Neural crest cell (in vitro differentiated cells): ENCODE measurements around the gene SCAPER. TPM values are rescaled to one million over a fixed set of nuclear protein-coding genes. Genes with fewer than 3 reads are reported as not detected.
A peak's percentile ranks its signal among the peaks of the same experiment; 100 is the strongest.

Experiments used
- DNase-seq: peaks from one replicate; pipeline ENCODE4 v3.0.0; 2021; ENCODE audit warnings: low read depth, mixed read lengths, low spot score
- H3K27ac Mint-ChIP-seq: one replicate; pipeline ENCODE4 v1.8.0; 2021; ENCODE audit warnings: mild to moderate bottlenecking, mixed read lengths; ENCODE audit not compliant: unreplicated experiment
- H3K27me3 Mint-ChIP-seq: 2 replicates; pipeline ENCODE4 v1.8.0; 2021; ENCODE audit warnings: low read depth, mild to moderate bottlenecking, mixed read lengths
- H3K36me3 Mint-ChIP-seq: 2 replicates; pipeline ENCODE4 v1.8.0; 2021; ENCODE audit warnings: low read depth, mild to moderate bottlenecking, mixed read lengths
- H3K4me1 Mint-ChIP-seq: 2 replicates; pipeline ENCODE4 v1.8.0; 2021; ENCODE audit warnings: mixed read lengths
- H3K4me3 Mint-ChIP-seq: one replicate; pipeline ENCODE4 v1.8.0; 2021; ENCODE audit warnings: mild to moderate bottlenecking, mixed read lengths
- H3K9me3 Mint-ChIP-seq: 2 replicates; pipeline ENCODE4 v1.8.0; 2021; ENCODE audit warnings: mixed read lengths
- CTCF ChIP-seq: fragments of 200-600 bp; sonication (generic); conservative IDR thresholded peaks from 2 replicates; pipeline ENCODE4 v1.5.0; 2021; ENCODE audit warnings: antibody characterized with exemption, mild to moderate bottlenecking
- total RNA-seq: library from RNA; stranded (reverse); gene quantifications from 2 replicates; pipeline ENCODE4 v1.2.1, GENCODE V29; 2021

SCAPER gene
- total RNA-seq, 1 donor from 2014 or later: 15.3 TPM

GRCh38 chr15:76330080-76330680, 575.0 kb downstream of the SCAPER start:
- Mint-ChIP-seq H3K27me3 (peaks cover 83% of the 10 kb centered on the region), H3K27ac (no peak overlapping the region), H3K4me1 (peaks cover 2% of the 10 kb centered on the region), H3K9me3 (no peaks in the 10 kb centered on the region), H3K36me3 (no peaks in the 10 kb centered on the region), H3K4me3 (no peak overlapping the region)
- peak; percentile 30 for DNase-seq
- peak; percentile 59 for TF ChIP-seq CTCF

GRCh38 chr15:76328958-76329357, 576.2 kb downstream of the SCAPER start:
- peaks cover 83% of the 10 kb centered on the region for H3K27me3 Mint-ChIP-seq
- no peak for DNase-seq
- no peaks in the 10 kb centered on the region for H3K4me1 Mint-ChIP-seq
- H3K27ac Mint-ChIP-seq: no peak overlapping the region
- no peak for TF ChIP-seq CTCF
- no peaks in the 10 kb centered on the region for H3K9me3 Mint-ChIP-seq
- no peaks in the 10 kb centered on the region for H3K36me3 Mint-ChIP-seq
- no peak overlapping the region for H3K4me3 Mint-ChIP-seq

GRCh38 chr15:76328106-76328696, 576.9 kb downstream of the SCAPER start:
- TF ChIP-seq CTCF: no peak
- no peaks in the 10 kb centered on the region for H3K4me1 Mint-ChIP-seq
- H3K9me3 Mint-ChIP-seq: no peaks in the 10 kb centered on the region
- no peak overlapping the region for H3K4me3 Mint-ChIP-seq
- H3K36me3 Mint-ChIP-seq: no peaks in the 10 kb centered on the region
- H3K27me3 Mint-ChIP-seq: peaks cover 83% of the 10 kb centered on the region
- no peak for DNase-seq
- H3K27ac Mint-ChIP-seq: no peak overlapping the region

- no peak overlapping the region for H3K4me3 Mint-ChIP-seq
- no peaks in the 10 kb centered on the region for H3K9me3 Mint-ChIP-seq
- no peaks in the 10 kb centered on the region for H3K36me3 Mint-ChIP-seq
- H3K27me3 Mint-ChIP-seq: peaks cover 83% of the 10 kb centered on the region
- no peaks in the 10 kb centered on the region for H3K4me1 Mint-ChIP-seq
- no peak overlapping the region for H3K27ac Mint-ChIP-seq
- no peak for DNase-seq
- TF ChIP-seq CTCF: no peak
Observed at GRCh38 chr15:76327191-76328105, 577.7 kb downstream of the SCAPER start.

- Mint-ChIP-seq H3K27ac (no peak overlapping the region), H3K4me1 (no peaks in the 10 kb centered on the region), H3K36me3 (no peaks in the 10 kb centered on the region), H3K27me3 (peaks cover 91% of the 10 kb centered on the region), H3K4me3 (no peak overlapping the region), H3K9me3 (no peaks in the 10 kb centered on the region)
- no peak for TF ChIP-seq CTCF
- no peak for DNase-seq
Observed at GRCh38 chr15:76325704-76326103, 579.4 kb downstream of the SCAPER start.
